ENCODE measurements around the gene CPT2. TPM values are rescaled to one million over a fixed set of nuclear protein-coding genes. Genes with fewer than 3 reads are reported as not detected.

The CPT2 gene
- total RNA-seq, 1 experiment from 2014 or later: 35.7 TPM

- peak overlapping the region; percentile 91 for H2AFZ ChIP-seq
- no peaks in the 10 kb centered on the region for H4K20me1 ChIP-seq (ENCODE audit: insufficient read depth)
- TF ChIP-seq EZH2 (IDR thresholded peaks at IDR 0.05; ENCODE audit: low read depth): no peak
- no peak for TF ChIP-seq CTCF (conservative IDR thresholded peaks at IDR 0.05)
- H3K27me3 ChIP-seq (ENCODE audit: insufficient read depth, low read depth): no peaks in the 10 kb centered on the region
- no peaks in the 10 kb centered on the region for H3K9me3 ChIP-seq (ENCODE audit: insufficient read depth, low read depth)
- intact Hi-C loops (cut with micrococcal nuclease; ENCODE audit: unreplicated experiment): loop anchor here (1.0 to 2.0 kb wide), 2 partner anchors 19 to 23 kb away; partner anchors contain the start of genes CPT2 and MAGOH
- peaks cover 16% of the 10 kb centered on the region for H3K4me1 ChIP-seq (replicated peaks; ENCODE audit: insufficient read depth)
- H3K4me3 ChIP-seq: peak overlapping the region; percentile 79
- peaks cover 17% of the 10 kb centered on the region for H3K79me2 ChIP-seq (ENCODE audit: low read depth)
- TSS peak; percentile 75 for BruUV-seq (replicated peaks)
- H3K4me2 ChIP-seq: peak overlapping the region; percentile 94
- no peak for DNase-seq
- H3F3A ChIP-seq (ENCODE audit: insufficient read depth, low read depth): peaks cover 6% of the 10 kb centered on the region; the same call in 1 of the 2 replicates
- H3K27ac ChIP-seq: peak overlapping the region; percentile 70
- POLR2A ChIA-PET (ENCODE audit: unreplicated experiment): interaction anchor here (0.6 to 0.8 kb wide), 3 partner anchors 107 to 377 kb away, joined by 3 to 5 read pairs (median 4); partner anchors contain the start of gene ZYG11A
- H3K9me2 ChIP-seq (ENCODE audit: insufficient read depth): no peaks in the 10 kb centered on the region
- H3K36me3 ChIP-seq (ENCODE audit: low read depth): no peaks in the 10 kb centered on the region
- CTCF ChIA-PET: no interaction called here
These were observed 23.1 kb downstream of the CPT2 start for GRCh38 chr1:53219711-53220110.

- Histone ChIP-seq H3K4me2 (peak within 1 kb of the TSS; percentile 94), H3F3A (ENCODE audit: insufficient read depth, low read depth) (peaks cover 6% of the 10 kb centered on the region; the same call in 1 of the 2 replicates), H3K36me3 (ENCODE audit: low read depth) (no peaks in the 10 kb centered on the region), H3K4me3 (peak within 1 kb of the TSS; percentile 79), H2AFZ (peak within 1 kb of the TSS; percentile 91), H3K9me3 (ENCODE audit: insufficient read depth, low read depth) (no peaks in the 10 kb centered on the region), H3K9me2 (ENCODE audit: insufficient read depth) (no peaks in the 10 kb centered on the region), H3K79me2 (ENCODE audit: low read depth) (peaks cover 17% of the 10 kb centered on the region), H3K27me3 (ENCODE audit: insufficient read depth, low read depth) (no peaks in the 10 kb centered on the region), H4K20me1 (ENCODE audit: insufficient read depth) (no peaks in the 10 kb centered on the region), H3K4me1 (replicated peaks; ENCODE audit: insufficient read depth) (peaks cover 16% of the 10 kb centered on the region), H3K27ac (peak within 1 kb of the TSS; percentile 70)
- ChIA-PET POLR2A (ENCODE audit: unreplicated experiment) (interaction anchor here (0.7 kb wide), 1 partner anchor 106 kb away, joined by 5 read pairs; no protein-coding TSS in a partner anchor), CTCF (no interaction called here)
- DNase-seq: peak; percentile 84 to 96
- TF ChIP-seq CTCF (conservative IDR thresholded peaks at IDR 0.05): no peak
- TF ChIP-seq EZH2 (IDR thresholded peaks at IDR 0.05; ENCODE audit: low read depth): no peak
- no TSS peak for BruUV-seq (replicated peaks)
- intact Hi-C loops (cut with micrococcal nuclease; ENCODE audit: unreplicated experiment): loop anchor here (1.0 to 2.0 kb wide), 2 partner anchors 18 to 24 kb away; partner anchors contain the start of genes CPT2 and MAGOH
These were observed 23.7 kb downstream of the CPT2 start, which contains the start of gene CZIB for GRCh38 chr1:53220171-53220961. Gene CZIB (minus strand): TSS chr1:53220634. CDS start chr1:53220575, 59 bp downstream.

GRCh38 chr1:53220962-53221286 lies 24.3 kb downstream of the CPT2 start:
- TF ChIP-seq EZH2 (IDR thresholded peaks at IDR 0.05; ENCODE audit: low read depth) (no peak), CTCF (conservative IDR thresholded peaks at IDR 0.05) (no peak)
- Histone ChIP-seq H3K9me3 (ENCODE audit: insufficient read depth, low read depth) (no peaks in the 10 kb centered on the region), H3K4me1 (replicated peaks; ENCODE audit: insufficient read depth) (peaks cover 16% of the 10 kb centered on the region), H3K9me2 (ENCODE audit: insufficient read depth) (no peaks in the 10 kb centered on the region), H3K79me2 (ENCODE audit: low read depth) (peaks cover 17% of the 10 kb centered on the region), H3K27ac (peak overlapping the region; percentile 70), H3K4me2 (peak overlapping the region; percentile 94), H3F3A (ENCODE audit: insufficient read depth, low read depth) (peaks cover 11% of the 10 kb centered on the region; the same call in 1 of the 2 replicates), H3K36me3 (ENCODE audit: low read depth) (no peaks in the 10 kb centered on the region), H3K4me3 (peak overlapping the region; percentile 79), H4K20me1 (ENCODE audit: insufficient read depth) (no peaks in the 10 kb centered on the region), H2AFZ (peak overlapping the region; percentile 91), H3K27me3 (ENCODE audit: insufficient read depth, low read depth) (no peaks in the 10 kb centered on the region)
- TSS peak; percentile 96 for BruUV-seq (replicated peaks)
- CTCF ChIA-PET: no interaction called here
- POLR2A ChIA-PET (ENCODE audit: unreplicated experiment): no interaction called here
- intact Hi-C loops (cut with micrococcal nuclease; ENCODE audit: unreplicated experiment): loop anchor here (1.0 to 2.0 kb wide), 2 partner anchors 18 to 25 kb away; partner anchors contain the start of genes CPT2 and MAGOH
- DNase-seq: no peak

Measured in PC-9 (cell line).